Natural killer cell (primary cell): Measurements from ENCODE around the gene TIGD1. TPM values are rescaled to one million over a fixed set of nuclear protein-coding genes. Genes with fewer than 3 reads are reported as not detected.

Experiments used
- ATAC-seq, 3 donors: fragments of 150-1000 bp in 2 of 3; fragments of 200-7000 bp in 1 of 3; cut with Tn5 transposase; 1 replicate in 1 of 3; 2 replicates in 2 of 3; pipeline ENCODE4 v1.10.0; 2021; ENCODE audit warnings: mild to moderate bottlenecking in 2 of 3, moderate library complexity in 2 of 3
- DNase-seq, 2 donors: peaks; one replicate each; pipeline versions ENCODE4 v3.0.0 to v3.0.0-alpha.2; 2013 to 2021; ENCODE audit warnings: mixed read lengths in 1 of 2
- H3K27ac ChIP-seq: one replicate; pipeline ENCODE4 v1.5.1; 2013; ENCODE audit warnings: mild to moderate bottlenecking, low read length
- H3K27me3 ChIP-seq: one replicate; pipeline ENCODE4 v1.6.1; 2013; ENCODE audit warnings: low read length; ENCODE audit not compliant: control insufficient read depth, insufficient read depth
- H3K36me3 ChIP-seq: one replicate; pipeline ENCODE4 v1.6.1; 2013; ENCODE audit warnings: low read length; ENCODE audit not compliant: control insufficient read depth, insufficient read depth
- H3K4me1 ChIP-seq: one replicate; pipeline ENCODE4 v1.6.1; 2013; ENCODE audit warnings: low read length; ENCODE audit not compliant: control insufficient read depth, insufficient read depth
- H3K4me3 ChIP-seq: one replicate; pipeline ENCODE4 v1.5.1; 2013; ENCODE audit warnings: low read length
- H3K9me3 ChIP-seq: one replicate; pipeline ENCODE4 v1.6.1; 2013; ENCODE audit warnings: low read length; ENCODE audit not compliant: control insufficient read depth, insufficient read depth
- H3K27ac Mint-ChIP-seq, 2 donors: one replicate each; pipeline ENCODE4 v1.8.0; 2022; ENCODE audit warnings: mild to moderate bottlenecking in 2 of 2, mixed read lengths in 2 of 2, moderate library complexity in 1 of 2
- H3K27me3 Mint-ChIP-seq, 2 donors: one replicate each; pipeline ENCODE4 v1.8.0; 2022; ENCODE audit warnings: low read depth in 2 of 2, mixed read lengths in 2 of 2
- H3K36me3 Mint-ChIP-seq: one replicate; pipeline ENCODE4 v1.8.0; 2022; ENCODE audit warnings: mixed read lengths
- H3K4me1 Mint-ChIP-seq, 2 donors: one replicate each; pipeline ENCODE4 v1.8.0; 2022; ENCODE audit warnings: mixed read lengths in 2 of 2
- H3K4me3 Mint-ChIP-seq: one replicate; pipeline ENCODE4 v1.8.0; 2022; ENCODE audit warnings: mild to moderate bottlenecking, moderate library complexity, mixed read lengths
- H3K9me3 Mint-ChIP-seq, 2 donors: one replicate each; pipeline ENCODE4 v1.8.0; 2022; ENCODE audit warnings: mixed read lengths in 2 of 2
- WGBS: methylation state at CpG from one replicate; pipeline ENCODE4 v1.1.7; 2013; ENCODE audit warnings: missing lambda C conversion rate; ENCODE audit not compliant: insufficient coverage; 5-methylcytosine and 5-hydroxymethylcytosine counted together
- intact Hi-C: fragments of 100-400 bp; cut with micrococcal nuclease; formaldehyde crosslinking; loops from one replicate; pipeline ENCODE4 v1.14.2; 2022
- total RNA-seq, 4 donors: library from RNA; stranded (reverse); fragments of 120-200 nt in 1 of 4; gene quantifications; one replicate each; pipeline versions ENCODE4 v1.2.3 to v1.2.4, GENCODE V29; 2013 to 2022
- TF ChIP-seq, protein P1 (sequence below): fragments of 200-600 bp; IDR thresholded peaks from one replicate; pipeline ENCODE4 v1.8.0; 2022; ENCODE audit warnings: antibody characterized with exemption

The TIGD1 gene
- total RNA-seq, 3 donors from 2014 or later (not counting 1 experiment from before 2014, with no cell fraction given): 10.6 to 13.2 (median 12.4) TPM

DNA sequence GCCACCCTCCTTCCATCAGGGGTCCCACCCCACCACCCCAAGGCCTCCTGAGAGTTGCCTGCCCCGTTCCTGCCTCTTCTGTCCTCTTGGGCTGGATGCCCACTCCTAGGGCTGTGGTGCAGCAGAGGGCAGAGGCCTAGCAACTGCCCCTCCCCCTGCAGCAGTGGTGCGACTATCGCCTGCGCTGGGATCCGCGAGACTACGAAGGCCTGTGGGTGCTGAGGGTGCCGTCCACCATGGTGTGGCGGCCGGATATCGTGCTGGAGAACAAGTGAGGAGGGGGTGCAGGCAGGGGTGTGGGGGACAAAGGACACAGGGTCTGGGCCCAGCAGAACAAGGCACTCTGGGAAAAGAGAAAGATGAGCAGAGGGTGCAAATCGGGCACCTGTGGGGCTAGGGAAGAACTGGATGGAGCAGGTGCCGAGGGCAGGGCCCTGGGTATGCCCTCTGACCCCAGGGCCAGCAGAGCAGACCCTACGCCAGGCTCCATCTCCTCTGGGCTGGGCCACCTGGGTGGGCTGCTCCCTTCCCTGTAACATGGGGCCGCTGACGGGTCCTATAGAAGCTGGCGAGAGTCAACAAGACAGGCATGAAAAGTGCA is 9.8 kb downstream of the TIGD1 start:
- H3K27me3 Mint-ChIP-seq: peaks cover 0 to 18% of the 10 kb centered on the region in 2 donors

GRCh38 chr2:232539298-232540231 is 10.8 kb downstream of the TIGD1 start, which contains the start of gene CHRNG:
Gene CHRNG (plus strand): TSS chr2:232539692. CDS start chr2:232539748, 56 bp downstream.
- Mint-ChIP-seq H3K4me3 (no peak within 1 kb of the TSS), H3K27ac (no peak within 1 kb of the TSS), H3K9me3 (no peaks in the 10 kb centered on the region), H3K4me1 (peaks cover 0 to 8% of the 10 kb centered on the region in 2 donors), H3K36me3 (no peaks in the 10 kb centered on the region), H3K27me3 (peaks cover 0 to 18% of the 10 kb centered on the region in 2 donors)
- no peak for ATAC-seq
- intact Hi-C loops: no loop called here
- Histone ChIP-seq H3K36me3 (no peaks in the 10 kb centered on the region), H3K4me1 (peaks cover 13% of the 10 kb centered on the region), H3K27ac (no peak within 1 kb of the TSS), H3K27me3 (peaks cover 3% of the 10 kb centered on the region), H3K4me3 (no peak within 1 kb of the TSS), H3K9me3 (peaks cover 4% of the 10 kb centered on the region)
- DNase-seq: no peak
- 63% methylated on average over 19 of the region's 23 CpGs for WGBS
- TF ChIP-seq, protein P1, sequence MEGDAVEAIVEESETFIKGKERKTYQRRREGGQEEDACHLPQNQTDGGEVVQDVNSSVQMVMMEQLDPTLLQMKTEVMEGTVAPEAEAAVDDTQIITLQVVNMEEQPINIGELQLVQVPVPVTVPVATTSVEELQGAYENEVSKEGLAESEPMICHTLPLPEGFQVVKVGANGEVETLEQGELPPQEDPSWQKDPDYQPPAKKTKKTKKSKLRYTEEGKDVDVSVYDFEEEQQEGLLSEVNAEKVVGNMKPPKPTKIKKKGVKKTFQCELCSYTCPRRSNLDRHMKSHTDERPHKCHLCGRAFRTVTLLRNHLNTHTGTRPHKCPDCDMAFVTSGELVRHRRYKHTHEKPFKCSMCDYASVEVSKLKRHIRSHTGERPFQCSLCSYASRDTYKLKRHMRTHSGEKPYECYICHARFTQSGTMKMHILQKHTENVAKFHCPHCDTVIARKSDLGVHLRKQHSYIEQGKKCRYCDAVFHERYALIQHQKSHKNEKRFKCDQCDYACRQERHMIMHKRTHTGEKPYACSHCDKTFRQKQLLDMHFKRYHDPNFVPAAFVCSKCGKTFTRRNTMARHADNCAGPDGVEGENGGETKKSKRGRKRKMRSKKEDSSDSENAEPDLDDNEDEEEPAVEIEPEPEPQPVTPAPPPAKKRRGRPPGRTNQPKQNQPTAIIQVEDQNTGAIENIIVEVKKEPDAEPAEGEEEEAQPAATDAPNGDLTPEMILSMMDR: no peak

More for the DNA sequence above, 9.8 kb downstream of the TIGD1 start:
- Mint-ChIP-seq H3K4me3 (no peak overlapping the region), H3K9me3 (no peaks in the 10 kb centered on the region), H3K36me3 (no peaks in the 10 kb centered on the region), H3K4me1 (peaks cover 0 to 13% of the 10 kb centered on the region in 2 donors), H3K27ac (no peak overlapping the region)
- Histone ChIP-seq H3K4me3 (no peak overlapping the region), H3K27ac (no peak overlapping the region), H3K9me3 (peaks cover 4% of the 10 kb centered on the region), H3K27me3 (peaks cover 3% of the 10 kb centered on the region), H3K4me1 (peaks cover 13% of the 10 kb centered on the region), H3K36me3 (no peaks in the 10 kb centered on the region)
- whole genome bisulfite sequencing: 91% methylated on average over 17 of the region's 17 CpGs
- DNase-seq (no peak), ATAC-seq (no peak)
- TF ChIP-seq, protein P1: no peak
- intact Hi-C loops: no loop called here

- ATAC-seq: no peak
- Mint-ChIP-seq H3K36me3 (no peaks in the 10 kb centered on the region), H3K27me3 (peaks cover 0 to 18% of the 10 kb centered on the region in 2 donors), H3K4me3 (no peak overlapping the region), H3K27ac (no peak overlapping the region), H3K4me1 (peaks cover 0 to 4% of the 10 kb centered on the region in 2 donors), H3K9me3 (no peaks in the 10 kb centered on the region)
- H3K4me1 ChIP-seq: peaks cover 13% of the 10 kb centered on the region
- no peak overlapping the region for H3K27ac ChIP-seq
- DNase-seq: no peak
- H3K4me3 ChIP-seq: no peak overlapping the region
- TF ChIP-seq, protein P1: no peak
- peaks cover 4% of the 10 kb centered on the region for H3K9me3 ChIP-seq
- H3K27me3 ChIP-seq: peaks cover 3% of the 10 kb centered on the region
- H3K36me3 ChIP-seq: no peaks in the 10 kb centered on the region
- intact Hi-C loops: no loop called here
- 5% methylated on average over 4 of the region's 4 CpGs for WGBS
Observed at GRCh38 chr2:232538671-232539070, 11.7 kb downstream of the TIGD1 start.
